ENCODE results near the gene APOL3. TPM values are rescaled to one million over a fixed set of nuclear protein-coding genes. Genes with fewer than 3 reads are reported as not detected.
"Not testable (repeated sequence)": the region's sequence is repeated elsewhere in the genome, so short reads cannot be mapped to it uniquely, and the experiment has no call there.

APOL3 gene
- total RNA-seq, 2 donors from 2014 or later: 13.8 to 29.5 TPM

- Histone ChIP-seq H3K9me3 (no peaks in the 10 kb centered on the region), H3K27me3 (no peaks in the 10 kb centered on the region), H3K27ac (no peak overlapping the region), H3K4me3 (no peak overlapping the region), H3K4me1 (peaks cover 0 to 7% of the 10 kb centered on the region in 2 donors), H3K36me3 (peaks cover 40% of the 10 kb centered on the region)
- no peak for DNase-seq (ENCODE audit: low spot score)
- no peak for TF ChIP-seq CTCF (IDR thresholded peaks at IDR 0.05)
Measured at GRCh38 chr22:36141481-36141880, 19.1 kb downstream of the APOL3 start.

GRCh38 chr22:36138709-36139108, 21.8 kb downstream of the APOL3 start:
- H3K4me3 ChIP-seq; H3K27ac ChIP-seq; DNase-seq (ENCODE audit: low spot score); H3K9me3 ChIP-seq; H3K4me1 ChIP-seq; H3K27me3 ChIP-seq: not testable (repeated sequence)
- H3K36me3 ChIP-seq: peaks cover 32% of the 10 kb centered on the region

- H3K27ac ChIP-seq: peak overlapping the region in 1 of 2 donors; percentile 73
- no peaks in the 10 kb centered on the region for H3K4me1 ChIP-seq
- H3K9me3 ChIP-seq: no peaks in the 10 kb centered on the region
- H3K27me3 ChIP-seq: no peaks in the 10 kb centered on the region
- no peak overlapping the region for H3K4me3 ChIP-seq
- peaks cover 14% of the 10 kb centered on the region for H3K36me3 ChIP-seq
- no peak for TF ChIP-seq CTCF (IDR thresholded peaks at IDR 0.05)
- no peak for DNase-seq (ENCODE audit: low spot score)
Measured at GRCh38 chr22:36136988-36137387, 23.6 kb downstream of the APOL3 start.

GRCh38 chr22:36136475-36136874, 24.1 kb downstream of the APOL3 start:
- H3K27ac ChIP-seq: peak overlapping the region in 1 of 2 donors; percentile 73
- H3K27me3 ChIP-seq: no peaks in the 10 kb centered on the region
- DNase-seq (ENCODE audit: low spot score): peak; percentile 89
- H3K9me3 ChIP-seq: no peaks in the 10 kb centered on the region
- H3K4me3 ChIP-seq: no peak overlapping the region
- H3K36me3 ChIP-seq: peaks cover 9% of the 10 kb centered on the region
- no peaks in the 10 kb centered on the region for H3K4me1 ChIP-seq
- TF ChIP-seq CTCF (IDR thresholded peaks at IDR 0.05): no peak

- Histone ChIP-seq H3K4me3 (no peak overlapping the region), H3K36me3 (no peaks in the 10 kb centered on the region), H3K9me3 (no peaks in the 10 kb centered on the region), H3K4me1 (no peaks in the 10 kb centered on the region), H3K27me3 (no peaks in the 10 kb centered on the region), H3K27ac (no peak overlapping the region)
- TF ChIP-seq CTCF (IDR thresholded peaks at IDR 0.05): no peak
- DNase-seq (ENCODE audit: low spot score): no peak
Measured at GRCh38 chr22:36135306-36135980, 25.1 kb downstream of the APOL3 start.

- TF ChIP-seq CTCF (IDR thresholded peaks at IDR 0.05): no peak
- Histone ChIP-seq H3K27ac (no peak overlapping the region), H3K27me3 (no peaks in the 10 kb centered on the region), H3K4me1 (no peaks in the 10 kb centered on the region), H3K9me3 (no peaks in the 10 kb centered on the region), H3K4me3 (no peak overlapping the region), H3K36me3 (no peaks in the 10 kb centered on the region)
- no peak for DNase-seq (ENCODE audit: low spot score)
Measured at GRCh38 chr22:36134182-36134581, 26.4 kb downstream of the APOL3 start.
